HG02571 (cell line): ENCODE data around the gene KRT82.
"Not testable (repeated sequence)": the region's sequence is repeated elsewhere in the genome, so short reads cannot be mapped to it uniquely, and the experiment has no call there.

Source experiments
- ATAC-seq: cut with Tn5 transposase; IDR thresholded peaks from one replicate; pipeline ENCODE4 v1.9.1; 2021; ENCODE audit warnings: mild to moderate bottlenecking, moderate library complexity; ENCODE audit not compliant: unreplicated experiment

KRT82 gene

DNA sequence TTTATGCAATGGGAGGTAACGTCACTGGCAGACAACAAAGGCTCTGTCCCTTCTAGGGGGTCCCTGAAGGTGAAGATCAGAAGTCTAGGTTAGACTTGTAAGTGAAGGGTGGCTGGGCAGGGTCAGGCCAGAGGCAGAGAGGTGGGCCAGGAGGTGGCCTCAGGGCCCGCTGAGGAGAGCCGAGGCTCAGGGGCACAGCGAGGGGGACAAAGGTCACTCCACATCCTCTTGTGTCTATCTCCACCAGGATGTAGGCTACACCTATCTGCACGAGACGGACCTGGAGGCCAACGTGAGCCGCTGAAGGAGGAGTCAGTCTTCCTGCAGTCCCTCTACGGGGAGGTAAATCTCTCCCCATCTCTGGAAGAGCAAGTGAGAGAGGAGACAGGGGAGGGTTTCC is 59.1 kb downstream of the KRT82 start:
- ATAC-seq: no peak

DNA sequence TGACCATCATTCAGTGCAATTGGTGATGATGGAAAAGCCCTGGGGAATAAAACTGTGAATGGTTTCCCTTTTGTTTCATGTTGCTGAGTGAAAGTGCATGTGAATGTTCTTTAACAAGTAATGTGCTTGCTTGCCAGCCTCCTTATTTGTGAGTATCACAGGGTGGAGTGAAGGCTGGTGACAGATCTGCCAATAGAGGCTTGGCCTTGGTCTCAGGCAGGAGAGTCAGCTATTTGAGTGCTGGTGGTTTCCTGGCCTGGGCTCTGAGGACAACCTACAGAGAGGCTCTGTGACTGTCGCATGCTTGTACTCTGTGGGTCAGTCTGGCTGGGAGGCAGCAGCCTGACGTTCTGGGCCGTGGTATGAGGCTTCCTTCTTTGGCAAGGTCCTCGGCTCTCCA is 59.5 kb downstream of the KRT82 start:
- no peak for ATAC-seq

DNA sequence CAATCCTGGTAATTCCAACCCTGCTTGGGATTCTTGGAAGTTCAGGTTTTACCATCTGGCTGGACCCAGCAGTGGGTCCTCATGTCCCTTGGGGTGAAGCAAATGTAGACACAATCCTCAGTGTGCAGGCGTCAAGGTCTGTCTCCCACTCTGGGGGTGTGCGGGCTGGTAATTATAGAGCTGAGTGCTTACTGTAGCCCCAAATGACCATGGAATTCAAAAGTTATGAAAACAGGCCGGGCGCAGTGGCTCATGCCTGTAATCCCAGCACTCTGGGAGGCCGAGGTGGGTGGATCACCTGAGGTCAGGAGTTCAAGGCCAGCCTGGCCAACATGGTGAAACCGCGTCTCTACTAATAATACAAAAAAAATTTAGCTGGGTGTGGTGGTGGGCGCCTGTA is 61.1 kb downstream of the KRT82 start:
- not testable (repeated sequence) for ATAC-seq

DNA sequence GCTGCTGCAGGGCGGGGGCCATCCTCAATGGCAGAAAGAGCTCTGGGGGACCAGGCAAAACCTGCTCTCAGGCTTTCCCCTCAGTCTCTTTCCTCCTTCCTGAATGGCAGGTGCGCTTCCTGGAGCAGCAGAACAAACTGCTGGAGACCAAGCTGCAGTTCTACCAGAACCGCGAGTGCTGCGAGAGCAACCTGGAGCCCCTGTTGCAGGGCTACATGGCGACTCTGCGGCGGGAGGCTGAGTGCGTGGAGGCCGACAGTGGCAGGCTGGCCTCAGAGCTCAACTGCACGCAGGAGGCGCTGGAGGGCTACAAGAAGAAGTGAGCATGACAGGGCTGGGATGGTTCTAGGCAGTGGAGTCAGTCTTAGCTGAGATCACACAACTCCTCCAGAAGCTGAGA is 62.0 kb downstream of the KRT82 start:
- no peak for ATAC-seq
